Posterior cingulate gyrus (tissue), 11 donors: Measurements from ENCODE around the gene PNKD.

Experiments
- DNase-seq, 10 donors: peaks; one replicate each; pipeline versions ENCODE4 v3.0.0 to v3.0.0-alpha.2; 2020 to 2021; ENCODE audit warnings: mixed read lengths in 3 of 10
- intact Hi-C: fragments of 100-400 bp; cut with DNase I; formaldehyde crosslinking; loops from one replicate; pipeline ENCODE4 v1.15.1; 2023

PNKD gene

GRCh38 chr2:218256612-218257350 is 13.5 kb upstream of the PNKD start:
- peak in 2 of 10 donors; percentile 25 to 32 for DNase-seq
- intact Hi-C loops = no loop called here

DNA sequence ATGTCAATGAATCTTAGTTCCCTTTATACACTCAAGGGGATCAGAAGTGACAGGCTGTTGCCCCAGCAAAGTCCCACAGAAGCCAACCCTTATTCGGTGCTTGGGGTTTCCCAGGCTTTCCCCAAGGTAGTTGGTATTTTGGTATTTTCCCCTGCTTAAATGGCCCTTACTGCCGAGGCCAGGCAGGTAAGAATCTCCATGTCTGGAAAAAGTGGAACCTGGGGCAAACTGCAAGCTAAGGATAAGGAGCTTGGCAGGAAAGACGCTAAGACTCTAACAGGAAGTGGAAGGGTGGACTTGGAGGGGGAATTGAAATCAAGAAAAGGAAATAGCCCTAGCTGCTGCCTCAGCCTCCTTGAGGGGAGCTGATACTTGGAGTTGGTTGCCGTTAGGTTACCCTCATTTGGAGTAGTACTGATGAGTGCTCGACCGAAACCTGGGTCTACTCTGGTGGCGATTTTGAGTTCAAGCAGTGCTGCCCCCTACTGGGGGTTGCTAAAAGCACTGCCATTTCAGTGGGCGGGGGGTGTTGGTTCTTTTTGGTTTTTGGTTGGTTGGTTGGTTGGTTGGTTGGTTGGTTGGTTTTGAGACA is 12.8 kb upstream of the PNKD start:
- intact Hi-C loops = no loop called here

GRCh38 chr2:218259099-218259961 is 11.0 kb upstream of the PNKD start:
- intact Hi-C loops = no loop called here
- peak in 6 of 10 donors; percentile 42 to 92 (median 69) for DNase-seq

More for the DNA sequence above, 12.8 kb upstream of the PNKD start:
- peak in 2 of 10 donors; percentile 18 to 55 for DNase-seq

- intact Hi-C loops = no loop called here
- peak in 2 of 10 donors; percentile 2 to 27 for DNase-seq
Observed at GRCh38 chr2:218260166-218260565, 10.2 kb upstream of the PNKD start.

DNA sequence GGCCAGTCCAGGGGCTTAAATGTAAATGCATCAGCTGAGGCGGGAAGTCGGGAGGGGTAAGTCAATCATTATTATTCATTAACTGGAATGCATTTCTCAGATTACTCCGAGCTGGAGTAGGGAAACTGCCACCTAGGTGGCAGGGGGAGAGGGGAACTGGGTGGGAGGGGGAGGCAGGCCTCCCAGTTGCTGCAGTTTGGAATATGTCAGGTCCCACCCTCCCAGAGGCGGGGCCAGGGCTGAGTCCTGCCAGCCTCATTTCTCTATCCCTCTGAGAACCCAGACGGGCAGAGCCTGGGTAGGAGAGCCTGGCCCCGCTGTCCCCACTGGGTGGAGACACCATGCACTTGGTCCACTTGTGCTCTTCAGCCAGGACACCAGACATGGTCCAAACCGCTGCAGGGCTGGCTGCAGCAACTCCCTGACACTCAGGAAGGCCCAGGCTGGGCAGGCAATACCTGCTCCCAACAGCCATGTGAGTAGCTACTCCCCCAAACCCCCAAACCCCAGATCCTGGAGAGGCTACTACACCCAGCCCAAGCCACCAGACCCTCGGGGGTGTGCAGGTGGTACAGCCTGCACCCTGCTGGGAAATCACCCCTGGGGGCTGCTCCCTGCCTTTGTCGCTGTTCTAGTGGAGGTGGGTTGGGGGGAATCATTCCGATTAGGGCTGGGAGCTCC is 9.4 kb upstream of the PNKD start, which contains the start of gene GPBAR1:
Gene GPBAR1, plus strand, starts transcription at position 274 of the 681 bp plus-strand sequence. CDS start 1,710 bp downstream, outside the sequence.
- intact Hi-C loops = no loop called here

DNA sequence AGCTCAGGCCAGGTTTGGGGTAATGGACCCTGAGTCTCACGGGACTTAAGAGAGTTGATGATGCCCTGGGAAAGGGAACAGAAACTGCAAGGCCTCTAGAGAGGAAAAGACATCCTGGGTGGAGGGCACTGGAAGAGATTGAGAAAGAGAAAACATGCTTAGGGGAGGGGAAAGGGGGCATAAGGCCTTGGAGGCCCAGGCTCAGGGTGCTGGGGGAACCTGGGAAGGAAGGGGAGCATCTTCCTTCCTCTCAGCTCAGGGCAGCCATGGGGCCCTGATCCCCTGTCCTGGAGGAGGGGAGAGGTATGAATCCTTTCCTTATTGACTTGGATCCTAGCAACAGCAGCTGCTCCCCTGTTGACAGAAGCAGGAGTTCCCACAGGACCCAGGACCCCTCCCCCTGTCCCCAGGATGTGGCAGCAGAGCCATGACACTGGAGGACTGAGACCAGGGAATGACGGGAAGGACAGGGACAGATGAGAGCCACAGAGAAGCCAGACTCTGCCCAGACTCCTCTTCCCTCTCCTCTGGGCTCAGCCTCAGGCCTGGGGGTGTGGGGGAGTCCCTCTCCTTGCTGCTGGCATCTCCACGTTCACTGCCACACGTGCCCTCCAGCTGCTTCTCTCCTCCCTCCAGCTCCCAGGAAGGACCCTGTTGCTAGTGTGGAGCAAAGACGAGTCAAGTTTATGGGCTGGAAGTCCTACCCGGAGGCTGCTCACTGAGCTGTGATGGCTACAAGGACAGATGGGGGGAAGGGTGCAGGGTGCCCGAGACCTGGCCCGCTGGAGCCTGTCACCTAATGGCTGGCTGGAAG is 8.7 kb upstream of the PNKD start:
- DNase-seq = peak in 2 of 10 donors; percentile 44 to 51
- intact Hi-C loops = no loop called here

More for the DNA sequence above, 9.4 kb upstream of the PNKD start, which contains the start of gene GPBAR1:
- DNase-seq = peak in 2 of 10 donors; percentile 61 to 65

GRCh38 chr2:218262237-218262600 is 8.1 kb upstream of the PNKD start:
- intact Hi-C loops = no loop called here
- DNase-seq = no peak

DNA sequence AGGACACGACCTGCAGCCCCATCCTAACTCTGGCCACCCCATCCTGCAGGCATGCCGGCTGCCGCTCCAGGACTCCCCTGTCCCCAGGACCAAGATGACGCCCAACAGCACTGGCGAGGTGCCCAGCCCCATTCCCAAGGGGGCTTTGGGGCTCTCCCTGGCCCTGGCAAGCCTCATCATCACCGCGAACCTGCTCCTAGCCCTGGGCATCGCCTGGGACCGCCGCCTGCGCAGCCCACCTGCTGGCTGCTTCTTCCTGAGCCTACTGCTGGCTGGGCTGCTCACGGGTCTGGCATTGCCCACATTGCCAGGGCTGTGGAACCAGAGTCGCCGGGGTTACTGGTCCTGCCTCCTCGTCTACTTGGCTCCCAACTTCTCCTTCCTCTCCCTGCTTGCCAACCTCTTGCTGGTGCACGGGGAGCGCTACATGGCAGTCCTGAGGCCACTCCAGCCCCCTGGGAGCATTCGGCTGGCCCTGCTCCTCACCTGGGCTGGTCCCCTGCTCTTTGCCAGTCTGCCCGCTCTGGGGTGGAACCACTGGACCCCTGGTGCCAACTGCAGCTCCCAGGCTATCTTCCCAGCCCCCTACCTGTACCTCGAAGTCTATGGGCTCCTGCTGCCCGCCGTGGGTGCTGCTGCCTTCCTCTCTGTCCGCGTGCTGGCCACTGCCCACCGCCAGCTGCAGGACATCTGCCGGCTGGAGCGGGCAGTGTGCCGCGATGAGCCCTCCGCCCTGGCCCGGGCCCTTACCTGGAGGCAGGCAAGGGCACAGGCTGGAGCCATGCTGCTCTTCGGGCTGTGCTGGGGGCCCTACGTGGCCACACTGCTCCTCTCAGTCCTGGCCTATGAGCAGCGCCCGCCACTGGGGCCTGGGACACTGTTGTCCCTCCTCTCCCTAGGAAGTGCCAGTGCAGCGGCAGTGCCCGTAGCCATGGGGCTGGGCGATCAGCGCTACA is 7.4 kb upstream of the PNKD start:
- peak in 2 of 10 donors; percentile 77 to 82 for DNase-seq
- intact Hi-C loops = no loop called here

DNA sequence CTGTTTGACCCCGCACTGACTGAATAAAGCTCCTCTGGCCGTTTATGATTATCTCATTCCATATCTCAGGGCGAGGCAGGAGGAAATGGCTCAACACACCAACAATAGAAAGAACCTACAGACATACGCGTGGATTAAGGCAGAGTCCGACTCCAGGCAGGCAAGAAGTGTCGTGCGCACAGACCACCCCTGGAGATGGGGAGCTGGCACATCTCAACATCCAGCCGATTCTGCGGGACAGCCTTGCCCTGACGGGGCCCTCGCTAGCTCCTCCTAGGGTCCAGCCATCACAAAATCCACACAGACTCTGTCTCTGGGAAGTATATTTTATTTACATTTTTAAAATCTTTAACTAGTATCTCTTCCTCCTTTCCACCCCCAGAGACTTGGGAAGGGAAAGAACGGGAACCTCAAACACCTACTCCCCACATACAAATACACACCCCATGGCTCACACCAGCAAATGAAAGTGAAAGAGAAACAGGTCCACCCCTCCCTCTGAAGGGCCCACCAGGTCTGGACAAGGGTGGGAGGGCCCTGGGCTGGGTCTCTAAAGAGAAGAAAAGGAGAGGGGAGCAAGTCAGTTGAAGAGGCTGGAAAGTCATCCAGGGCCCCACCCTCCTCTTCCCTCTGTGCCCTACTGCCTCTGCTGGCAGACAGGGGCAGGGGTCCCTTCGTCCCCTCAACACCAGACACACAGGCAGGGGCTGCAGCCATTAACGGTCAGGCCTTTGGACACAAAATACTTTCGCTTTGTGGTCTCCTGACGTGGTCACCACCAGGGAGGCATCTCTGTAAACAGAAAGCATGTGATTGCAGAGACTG is 6.3 kb upstream of the PNKD start:
- peak in 1 of 10 donors; percentile 55 for DNase-seq

GRCh38 chr2:218264773-218265561 is 5.4 kb upstream of the PNKD start:
- intact Hi-C loops = no loop called here
- peak in 3 of 10 donors; percentile 48 to 80 (median 65) for DNase-seq

More for the DNA sequence above, 6.3 kb upstream of the PNKD start:
- intact Hi-C loops = no loop called here

DNA sequence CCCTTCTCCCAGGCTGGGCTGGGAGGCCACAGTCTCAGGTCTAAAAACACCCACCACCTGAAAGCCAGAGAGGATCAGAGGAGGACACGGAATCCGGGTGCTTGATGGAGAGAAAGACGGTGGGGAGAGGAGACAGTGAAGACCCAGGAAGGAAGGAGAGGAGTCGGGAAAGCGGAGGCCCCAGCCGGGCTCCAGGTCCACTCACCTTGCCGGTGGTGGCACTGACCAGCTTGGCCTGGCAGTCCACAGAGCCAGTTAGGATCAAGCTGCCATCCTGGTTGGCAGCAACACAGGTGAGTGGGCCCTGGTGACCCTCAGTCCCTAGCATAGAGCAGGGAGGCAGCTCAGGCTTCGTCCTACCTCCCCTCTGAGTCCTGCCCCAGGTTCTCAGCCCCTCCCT is 4.7 kb upstream of the PNKD start:
- DNase-seq = peak in 2 of 10 donors; percentile 51 to 78
- intact Hi-C loops = no loop called here

- intact Hi-C loops = no loop called here
- DNase-seq = peak in 3 of 10 donors; percentile 46 to 72 (median 62)
Observed at GRCh38 chr2:218266316-218266979, 3.9 kb upstream of the PNKD start.

DNA sequence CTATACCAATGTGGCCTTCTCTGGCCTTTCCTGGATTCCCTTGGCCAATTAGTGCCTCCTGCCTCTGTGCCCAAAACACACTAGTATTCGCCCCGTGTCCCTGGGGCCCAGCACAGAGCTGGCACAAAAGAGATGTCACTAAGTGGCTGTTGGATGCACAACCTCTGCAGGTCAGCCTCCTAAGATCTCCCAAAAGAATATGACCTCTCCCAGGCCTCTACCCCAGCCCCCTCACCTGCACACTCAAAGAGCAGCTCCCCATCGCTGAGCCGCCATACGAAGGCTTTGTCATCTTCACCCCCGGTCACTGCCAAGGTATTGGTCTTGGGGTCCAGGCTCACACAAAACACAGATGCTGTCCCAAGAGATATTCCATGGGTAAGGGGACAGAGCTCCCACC is 3.1 kb upstream of the PNKD start:
- intact Hi-C loops = no loop called here
- DNase-seq = peak in 3 of 10 donors; percentile 6 to 46 (median 25)

- peak in 3 of 10 donors; percentile 11 to 89 (median 70) for DNase-seq
- intact Hi-C loops = loop anchor here (1.0 to 5.0 kb wide), 3 partner anchors 22 to 296 kb away; partner anchors contain the start of genes ARPC2, CNOT9, TMBIM1 and USP37
Observed at GRCh38 chr2:218270721-218271486, 585 bp downstream of the PNKD start.

DNA sequence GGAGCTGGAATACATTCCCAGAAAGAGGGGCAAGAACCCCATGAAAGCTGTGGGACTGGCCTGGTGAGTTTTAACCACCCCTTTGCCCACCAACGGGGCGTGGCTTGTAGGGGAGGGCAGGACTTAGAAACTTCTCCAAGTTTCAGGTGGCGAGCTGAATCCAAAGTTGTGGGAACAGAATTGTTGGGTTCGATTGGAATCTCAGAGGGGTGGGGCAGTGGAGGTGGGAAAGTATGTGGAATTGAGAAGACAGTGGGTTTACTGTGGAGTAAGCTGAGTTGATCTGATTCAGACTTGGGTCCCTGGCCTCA is 1.1 kb downstream of the PNKD start:
- intact Hi-C loops = loop anchor here (2.0 to 5.0 kb wide), 2 partner anchors 21 to 296 kb away; partner anchors contain the start of genes CNOT9, TMBIM1 and USP37
- DNase-seq = peak in 2 of 10 donors; percentile 38 to 47
